SK-N-SH (cell line): ENCODE results near the gene UBE2L5. TPM values are rescaled to one million over a fixed set of nuclear protein-coding genes. Genes with fewer than 3 reads are reported as not detected.

Experiments used
- CTCF ChIA-PET: fragments of 300-600, 350-600 bp; formaldehyde crosslinking; extraction: SDS; loops from one replicate; lab custom pipeline; 2021; lab: Yijun Ruan, JAX
- POLR2A ChIA-PET: fragments of 350-600 bp; sonication (Branson Sonifier 250); formaldehyde crosslinking; extraction: SDS; loops from one replicate; lab custom pipeline; 2020; ENCODE audit warnings: antibody characterized with exemption, inconsistent platforms; lab: Yijun Ruan, JAX
- DNase-seq: peaks from one replicate; pipeline ENCODE4 v3.0.0; 2012
- H2AFZ ChIP-seq: fragments of 200-600 bp; sonication (generic); 2 replicates; pipeline ENCODE4 v1.8.1; 2016; ENCODE audit warnings: antibody characterized with exemption, mild to moderate bottlenecking, low read depth
- H3F3A ChIP-seq: fragments of 200-600 bp; sonication (generic); replicated peaks from 2 replicates; pipeline ENCODE3; 2016; ENCODE audit warnings: antibody characterized with exemption, mild to moderate bottlenecking; ENCODE audit not compliant: insufficient read depth
- H3K27ac ChIP-seq, 2 experiments: fragments of 200-500 bp in 1 of 2; fragments of 200-600 bp in 1 of 2; sonication (Bioruptor generic) in 1 of 2; sonication (generic), shearing (Covaris generic) in 1 of 2; 2 replicates each; pipeline versions ENCODE4 v1.5.1 to v1.6.1; 2014 to 2016; ENCODE audit warnings: low read depth in 2 of 2, inconsistent platforms in 1 of 2, low read length in 1 of 2, mild to moderate bottlenecking in 1 of 2, mixed read lengths in 1 of 2
- H3K27me3 ChIP-seq: fragments of 200-600 bp; sonication (generic), shearing (Covaris generic); 2 replicates; pipeline ENCODE4 v1.6.1; 2016; ENCODE audit warnings: mixed run types; ENCODE audit not compliant: insufficient read depth
- H3K36me3 ChIP-seq, 2 experiments: fragments of 200-500 bp in 1 of 2; fragments of 200-600 bp in 1 of 2; sonication (Bioruptor generic) in 1 of 2; sonication (generic) in 1 of 2; replicated peaks in 1 of 2; 2 replicates each; pipeline versions ENCODE3 to v1.5.1; 2014 to 2016; ENCODE audit warnings: low read length in 1 of 2, mild to moderate bottlenecking in 1 of 2; ENCODE audit not compliant: insufficient read depth in 2 of 2, control insufficient read depth in 1 of 2
- H3K4me1 ChIP-seq, 2 experiments: fragments of 200-500 bp in 1 of 2; fragments of 200-600 bp in 1 of 2; sonication (Bioruptor generic) in 1 of 2; sonication (generic), shearing (Covaris generic) in 1 of 2; 2 replicates each; pipeline versions ENCODE4 v1.5.1 to v1.6.1; 2014 to 2016; ENCODE audit warnings: low read depth in 1 of 2, low read length in 1 of 2, mixed run types in 1 of 2; ENCODE audit not compliant: insufficient read depth in 2 of 2, control insufficient read depth in 1 of 2
- H3K4me2 ChIP-seq: fragments of 200-600 bp; sonication (generic), shearing (Covaris generic); 2 replicates; pipeline ENCODE4 v1.6.1; 2017; ENCODE audit warnings: mixed run types
- H3K4me3 ChIP-seq, 2 experiments: fragments of 200-500 bp in 1 of 2; fragments of 200-600 bp in 1 of 2; sonication (Bioruptor generic) in 1 of 2; sonication (generic), shearing (Covaris generic) in 1 of 2; 2 replicates each; pipeline versions ENCODE4 v1.5.1 to v1.8.1; 2014 to 2016; ENCODE audit warnings: low read depth in 2 of 2, inconsistent platforms in 1 of 2, low read length in 1 of 2, mild to moderate bottlenecking in 1 of 2, mixed read lengths in 1 of 2, moderate library complexity in 1 of 2
- H3K79me2 ChIP-seq: fragments of 200-600 bp; sonication (generic); 2 replicates; pipeline ENCODE4 v1.8.1; 2017; ENCODE audit warnings: mild to moderate bottlenecking; ENCODE audit not compliant: insufficient read depth
- H3K9ac ChIP-seq: fragments of 200-600 bp; sonication (generic); 2 replicates; pipeline ENCODE4 v1.6.1; 2017; ENCODE audit warnings: mixed run types
- H3K9me2 ChIP-seq: fragments of 200-600 bp; sonication (generic); 2 replicates; pipeline ENCODE4 v1.6.1; 2017; ENCODE audit warnings: mixed run types
- H3K9me3 ChIP-seq: fragments of 200-600 bp; sonication (generic); 2 replicates; pipeline ENCODE4 v1.6.1; 2017; ENCODE audit warnings: mixed run types, mild to moderate bottlenecking, moderate library complexity
- H4K20me1 ChIP-seq: fragments of 200-600 bp; sonication (generic); 2 replicates; pipeline ENCODE4 v1.6.1; 2017; ENCODE audit warnings: mild to moderate bottlenecking, mixed run types; ENCODE audit not compliant: insufficient read depth
- CTCF ChIP-seq: fragments of 200-600 bp; sonication (generic); IDR thresholded peaks from 2 replicates; pipeline ENCODE4 v1.6.1; 2017; ENCODE audit warnings: antibody characterized with exemption, mild to moderate bottlenecking, moderate library complexity
- EZH2phosphoT487 ChIP-seq: fragments of 200-600 bp; sonication (generic); IDR thresholded peaks from 2 replicates; pipeline ENCODE4 v1.6.1; 2017; ENCODE audit warnings: low read depth, mixed run types, mild to moderate bottlenecking, antibody characterized with exemption, moderate library complexity, borderline replicate concordance
- IRF3 ChIP-seq: fragments of 150-350 bp; IDR thresholded peaks from 2 replicates; pipeline ENCODE4 v1.6.1; 2016; ENCODE audit warnings: mild to moderate bottlenecking, low read depth, low read length
- JUND ChIP-seq: IDR thresholded peaks from 2 replicates; pipeline ENCODE4 v1.4.0; 2012
- MXI1 ChIP-seq: IDR thresholded peaks from 2 replicates; pipeline ENCODE4 v1.6.1; 2012; ENCODE audit warnings: mild to moderate bottlenecking, low read depth, low read length, improper control_type of control experiment
- NRF1 ChIP-seq: IDR thresholded peaks from 2 replicates; pipeline ENCODE4 v1.6.1; 2012; ENCODE audit warnings: low read depth, mild to moderate bottlenecking, low read length
- SIN3A ChIP-seq: IDR thresholded peaks from 2 replicates; pipeline ENCODE4 v1.6.1; 2012; ENCODE audit warnings: low read depth, mild to moderate bottlenecking, low read length, moderate library complexity, borderline replicate concordance
- SMC3 ChIP-seq: IDR thresholded peaks from 2 replicates; pipeline ENCODE4 v1.6.1; 2012; ENCODE audit warnings: low read depth, low read length, improper control_type of control experiment
- TAF1 ChIP-seq: IDR thresholded peaks from 2 replicates; pipeline ENCODE4 v1.6.1; 2012; ENCODE audit warnings: low read depth, mild to moderate bottlenecking, low read length, moderate library complexity, borderline replicate concordance
- TEAD4 ChIP-seq: IDR thresholded peaks from 2 replicates; pipeline ENCODE4 v1.4.0; 2012; ENCODE audit warnings: mild to moderate bottlenecking, borderline replicate concordance; ENCODE audit not compliant: insufficient read depth
- USF2 ChIP-seq: fragments of 150-350 bp; IDR thresholded peaks from 2 replicates; pipeline ENCODE4 v1.6.1; 2017; ENCODE audit warnings: antibody characterized with exemption, low read length, low read depth, borderline replicate concordance
- YY1 ChIP-seq: IDR thresholded peaks from 2 replicates; pipeline ENCODE4 v1.4.0; 2012; ENCODE audit warnings: low read depth, mild to moderate bottlenecking
- WGBS: methylation state at CpG from one replicate; pipeline ENCODE4 v1.1.6; 2017; ENCODE audit warnings: low lambda C conversion rate; 5-methylcytosine and 5-hydroxymethylcytosine counted together
- polyA plus RNA-seq, 3 experiments: library from polyadenylated mRNA; depleted of rRNA; stranded (reverse); fragments of >200 nt; gene quantifications; 2 replicates each; pipeline ENCODE4 v1.2.3, GENCODE V29; 2012

Gene UBE2L5
- polyA plus RNA-seq, 1 of the 3 experiments (the other 2 are of a cell fraction), result 0.02 TPM

GRCh38 chr13:30401347-30401746 lies 20.9 kb upstream of the UBE2L5 start:
- Histone ChIP-seq H3K4me3 (no peak overlapping the region), H3K79me2 (no peaks in the 10 kb centered on the region), H3F3A (no peaks in the 10 kb centered on the region), H4K20me1 (no peaks in the 10 kb centered on the region), H3K27me3 (no peaks in the 10 kb centered on the region), H3K4me1 (no peaks in the 10 kb centered on the region), H3K9me2 (no peaks in the 10 kb centered on the region), H2AFZ (no peak overlapping the region), H3K9ac (no peak overlapping the region), H3K36me3 (no peaks in the 10 kb centered on the region), H3K27ac (no peak overlapping the region), H3K9me3 (no peaks in the 10 kb centered on the region), H3K4me2 (no peak overlapping the region)
- TF ChIP-seq YY1 (no peak), JUND (no peak)
- 92% methylated on average over 5 of the region's 5 CpGs for WGBS
- DNase-seq, result no peak
- ChIA-PET CTCF (interaction anchor here (0.5 kb wide), 1 partner anchor 43 kb away, joined by 5 read pairs; no protein-coding TSS in a partner anchor), POLR2A (no interaction called here)

GRCh38 chr13:30403456-30403855 lies 18.8 kb upstream of the UBE2L5 start:
- TF ChIP-seq JUND (no peak), SIN3A (no peak), NRF1 (no peak), CTCF (no peak), MXI1 (no peak), USF2 (no peak), TAF1 (no peak), YY1 (no peak), EZH2phosphoT487 (no peak), TEAD4 (no peak), IRF3 (no peak), SMC3 (no peak)
- no peaks in the 10 kb centered on the region for H3K27me3 ChIP-seq
- H3K9me2 ChIP-seq, result no peaks in the 10 kb centered on the region
- H3K27ac ChIP-seq, result no peak overlapping the region
- WGBS, result 82% methylated on average over 6 of the region's 6 CpGs
- no peaks in the 10 kb centered on the region for H3K9me3 ChIP-seq
- no peak overlapping the region for H3K4me3 ChIP-seq
- no peaks in the 10 kb centered on the region for H4K20me1 ChIP-seq
- H3K36me3 ChIP-seq, result no peaks in the 10 kb centered on the region
- no peak overlapping the region for H2AFZ ChIP-seq
- H3K4me2 ChIP-seq, result no peak overlapping the region
- DNase-seq, result no peak
- H3K4me1 ChIP-seq, result no peaks in the 10 kb centered on the region
- no peak overlapping the region for H3K9ac ChIP-seq
- no peaks in the 10 kb centered on the region for H3K79me2 ChIP-seq
- POLR2A ChIA-PET, result no interaction called here
- H3F3A ChIP-seq, result no peaks in the 10 kb centered on the region
- CTCF ChIA-PET, result no interaction called here
